ENCODE data around the gene FAM3C.
"Not testable (repeated sequence)": the region's sequence is repeated elsewhere in the genome, so short reads cannot be mapped to it uniquely, and the experiment has no call there.

Gene FAM3C

DNA sequence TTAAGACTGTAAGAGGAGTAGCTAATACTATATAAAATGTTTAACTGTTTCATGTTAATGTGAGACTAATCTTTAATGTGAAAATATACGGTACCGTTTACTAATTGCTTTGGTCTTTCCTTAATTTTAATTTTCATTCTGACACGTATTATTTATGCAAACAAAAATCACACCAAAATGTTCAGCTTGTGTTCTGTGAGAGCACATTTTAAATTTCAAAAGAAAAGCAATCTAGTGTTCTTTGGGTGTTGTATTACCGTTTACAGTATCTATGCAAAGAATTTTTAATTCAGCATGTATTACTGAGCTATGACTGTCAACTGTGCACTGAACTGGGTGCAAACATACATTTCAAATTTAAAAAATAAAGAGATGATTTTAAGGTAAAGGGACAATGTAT, 65.1 kb downstream of the FAM3C start:
- DNase-seq (ENCODE audit: low read depth, low spot score), result no peak

DNA sequence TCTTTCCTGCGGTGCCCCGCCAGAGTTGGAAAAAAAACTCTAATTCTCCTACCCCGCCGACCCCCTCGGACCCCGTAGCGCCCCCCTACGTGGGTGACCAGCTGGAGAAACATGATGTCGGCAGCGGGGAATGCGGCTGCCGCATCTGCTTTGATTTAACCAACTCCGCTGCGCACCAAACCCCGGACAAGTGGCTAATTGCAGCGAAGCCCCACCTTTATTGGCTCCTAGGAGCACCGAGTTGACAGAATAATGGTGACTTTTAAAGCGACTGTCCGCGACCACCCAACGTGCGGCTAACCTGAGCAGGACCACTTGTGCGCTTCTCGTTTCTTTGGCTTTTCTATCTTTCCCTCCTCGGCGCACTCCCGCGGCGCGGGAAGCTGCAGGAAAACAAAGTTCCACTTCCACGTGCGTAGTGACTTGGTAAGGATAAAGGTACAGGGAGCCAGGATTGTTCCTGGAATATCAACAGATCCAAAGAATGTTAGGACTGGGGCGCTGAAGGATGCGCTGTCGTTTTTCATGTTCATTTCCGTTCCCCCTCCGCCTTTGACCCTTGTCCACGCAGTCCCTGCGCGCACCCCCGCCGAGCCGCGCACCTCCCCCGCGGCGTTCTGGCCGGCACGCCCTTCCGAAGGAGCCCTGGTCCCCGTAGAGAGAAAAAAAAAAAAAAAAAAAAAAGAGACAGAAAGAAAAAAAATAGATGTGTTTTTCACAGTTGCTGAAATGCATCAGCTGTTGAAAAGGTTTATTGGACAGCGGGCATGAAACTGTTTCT, 65.9 kb downstream of the FAM3C start:
- DNase-seq (ENCODE audit: low read depth, low spot score), result no peak

DNA sequence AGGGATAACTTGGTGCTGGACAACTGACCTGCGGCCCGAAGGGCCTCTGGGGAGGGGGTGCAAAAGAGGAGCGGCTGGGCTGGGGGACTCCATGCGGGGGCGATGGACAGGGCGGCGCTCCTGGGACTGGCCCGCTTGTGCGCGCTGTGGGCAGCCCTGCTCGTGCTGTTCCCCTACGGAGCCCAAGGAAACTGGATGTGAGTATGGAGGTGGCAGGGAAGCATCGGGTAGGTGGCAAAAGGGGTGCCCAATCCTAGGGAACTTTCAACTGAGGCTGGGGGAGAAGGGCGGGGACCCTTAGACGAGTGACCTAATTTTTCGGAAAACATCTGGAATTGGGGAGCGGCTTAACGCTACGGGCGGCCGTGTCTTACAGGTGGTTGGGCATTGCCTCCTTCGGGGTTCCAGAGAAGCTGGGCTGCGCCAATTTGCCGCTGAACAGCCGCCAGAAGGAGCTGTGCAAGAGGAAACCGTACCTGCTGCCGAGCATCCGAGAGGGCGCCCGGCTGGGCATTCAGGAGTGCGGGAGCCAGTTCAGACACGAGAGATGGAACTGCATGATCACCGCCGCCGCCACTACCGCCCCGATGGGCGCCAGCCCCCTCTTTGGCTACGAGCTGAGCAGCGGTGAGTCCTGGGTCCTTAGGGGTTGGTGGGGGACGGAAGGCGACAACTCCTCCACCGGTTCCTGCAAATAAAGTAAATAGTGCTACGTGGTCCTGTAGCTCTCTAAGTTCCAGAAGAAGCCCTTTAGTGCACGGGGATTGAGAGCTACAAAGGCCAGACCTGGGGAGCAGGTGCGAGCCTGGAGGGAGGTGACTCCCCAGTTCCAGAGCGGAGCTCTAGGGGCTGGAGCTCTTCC, 66.7 kb downstream of the FAM3C start:
- DNase-seq (ENCODE audit: low read depth, low spot score), result no peak

GRCh38 chr7:121328508-121329190, 67.5 kb downstream of the FAM3C start, which contains the start of gene WNT16:
Gene WNT16 (plus strand): TSS chr7:121329000. CDS start chr7:121329293, 293 bp downstream.
- no peak for DNase-seq (ENCODE audit: low read depth, low spot score)

- DNase-seq (ENCODE audit: low read depth, low spot score), result no peak
These were observed 68.4 kb downstream of the FAM3C start for GRCh38 chr7:121327671-121328070.

GRCh38 chr7:121323515-121324302, 72.4 kb downstream of the FAM3C start:
- DNase-seq (ENCODE audit: low read depth, low spot score), result no peak

GRCh38 chr7:121322460-121322859, 73.6 kb downstream of the FAM3C start:
- DNase-seq (ENCODE audit: low read depth, low spot score), result no peak

DNA sequence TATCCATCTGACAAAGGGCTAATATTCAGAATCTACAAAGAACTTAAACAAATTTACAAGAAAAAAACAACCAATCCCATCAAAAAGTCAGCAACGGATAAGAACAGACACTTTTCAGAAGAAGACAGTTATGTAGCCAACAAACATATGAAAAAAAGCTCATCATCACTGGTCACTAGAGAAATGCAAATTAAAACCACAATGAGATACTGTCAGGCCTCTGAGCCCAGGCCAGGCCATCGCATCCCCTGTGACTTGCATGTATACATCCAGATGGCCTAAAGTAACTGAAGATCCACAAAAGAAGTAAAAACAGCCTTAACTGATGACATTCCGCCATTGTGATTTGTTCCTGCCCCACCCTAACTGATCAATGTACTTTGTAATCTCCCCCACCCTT, 80.9 kb downstream of the FAM3C start:
- DNase-seq (ENCODE audit: low read depth, low spot score), result not testable (repeated sequence)

GRCh38 chr7:121313793-121314676, 82.1 kb downstream of the FAM3C start:
- DNase-seq (ENCODE audit: low read depth, low spot score), result no peak

DNA sequence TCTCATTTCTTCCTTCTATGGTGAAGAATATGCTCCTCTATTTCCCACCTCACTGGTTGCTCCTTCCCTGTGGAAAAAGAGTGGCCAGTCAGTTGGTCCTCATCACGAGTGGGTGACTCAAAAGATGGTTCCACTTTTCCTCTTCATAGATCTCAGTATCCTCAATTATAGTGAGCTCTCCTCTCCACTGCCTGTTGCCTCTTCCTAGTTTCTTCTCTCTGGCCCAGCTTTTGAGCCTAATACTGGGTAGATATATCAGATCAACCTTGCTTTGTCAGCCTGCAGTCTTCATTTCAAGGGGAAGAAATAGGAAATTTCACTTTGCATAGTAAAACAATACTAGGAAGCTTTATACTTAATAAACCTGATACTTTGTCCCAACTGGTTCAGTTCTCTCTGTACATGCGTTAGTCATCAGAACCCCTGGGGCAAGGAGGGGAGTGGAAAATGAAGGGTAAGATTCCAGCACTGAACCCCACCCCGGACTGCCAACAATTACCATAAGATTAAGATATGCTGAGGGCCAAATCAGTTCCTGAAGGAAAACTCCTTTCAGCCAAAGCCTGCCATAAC, 82.8 kb downstream of the FAM3C start:
- no peak for DNase-seq (ENCODE audit: low read depth, low spot score)

- DNase-seq (ENCODE audit: low read depth, low spot score), result no peak
These were observed 89.0 kb downstream of the FAM3C start for GRCh38 chr7:121307021-121307574.

DNA sequence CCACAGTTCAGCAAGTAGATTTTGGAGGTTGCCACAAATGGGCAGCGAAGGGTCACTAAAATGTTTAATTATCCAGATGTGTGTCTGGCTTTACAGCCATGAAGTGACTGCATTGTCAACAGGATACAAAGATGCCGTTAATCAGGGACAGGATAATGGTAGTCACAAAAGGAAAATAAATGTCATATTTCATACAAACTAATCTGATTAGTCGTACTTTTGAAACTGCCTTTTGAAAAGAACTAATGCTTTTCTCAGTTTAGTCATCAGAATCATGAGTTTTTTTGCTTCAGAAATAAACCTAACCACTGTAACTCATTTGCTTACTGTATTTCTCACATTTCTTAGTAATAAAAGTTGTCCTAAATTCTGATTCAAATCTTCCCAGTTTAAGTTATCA, 89.5 kb downstream of the FAM3C start:
- no peak for DNase-seq (ENCODE audit: low read depth, low spot score)

- no peak for DNase-seq (ENCODE audit: low read depth, low spot score)
These were observed 91.0 kb downstream of the FAM3C start for GRCh38 chr7:121305109-121305508.

DNA sequence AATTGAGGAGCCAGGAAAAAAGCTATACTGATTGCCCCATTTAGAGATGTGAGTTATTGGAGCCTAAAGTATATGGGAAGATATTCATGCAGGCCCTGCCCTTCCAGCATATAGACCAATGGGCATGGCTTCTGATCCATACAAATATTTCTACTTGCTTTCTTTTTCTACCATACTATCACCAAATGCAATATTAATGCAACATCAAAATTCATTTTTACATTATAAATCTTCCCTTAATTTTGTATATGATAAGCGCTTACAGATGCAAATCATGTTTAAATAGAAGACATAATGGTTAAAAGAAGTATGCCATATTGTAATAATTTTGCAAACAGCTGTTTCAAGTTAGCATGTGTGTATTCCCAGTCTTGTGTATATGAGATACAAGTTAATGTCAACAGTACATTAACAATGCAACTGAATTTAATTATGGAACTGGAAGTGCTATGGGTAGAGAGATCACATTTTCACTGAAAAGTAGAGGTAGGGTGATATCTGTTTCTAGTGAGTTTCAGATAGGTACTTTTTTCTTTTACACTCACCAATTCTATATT, 91.9 kb downstream of the FAM3C start:
- no peak for DNase-seq (ENCODE audit: low read depth, low spot score)

- no peak for DNase-seq (ENCODE audit: low read depth, low spot score)
These were observed 92.5 kb downstream of the FAM3C start for GRCh38 chr7:121303422-121304101.

GRCh38 chr7:121302214-121302745, 93.8 kb downstream of the FAM3C start:
- DNase-seq (ENCODE audit: low read depth, low spot score), result no peak

- no peak for DNase-seq (ENCODE audit: low read depth, low spot score)
These were observed 94.5 kb downstream of the FAM3C start for GRCh38 chr7:121301446-121302213.

All from activated CD4-positive, CD25-positive, alpha-beta regulatory T cell treated with anti-CD3 and anti-CD28 coated beads, Interleukin-2, amount 50 U/mL, for 16 hours (primary cell).